Dermis blood vessel endothelial cell (primary cell): Measurements from ENCODE around the gene ABI3. TPM values are rescaled to one million over a fixed set of nuclear protein-coding genes. Genes with fewer than 3 reads are reported as not detected.
"Not testable (repeated sequence)": the region's sequence is repeated elsewhere in the genome, so short reads cannot be mapped to it uniquely, and the experiment has no call there.

ENCODE experiments used
- DNase-seq: peaks from one replicate; pipeline ENCODE4 v3.0.0; 2010
- total RNA-seq: library from RNA; depleted of rRNA; stranded (reverse); fragments of >200 nt; gene quantifications from 2 replicates; pipeline ENCODE4 v1.2.3, GENCODE V29; 2014

Gene ABI3
- total RNA-seq, 1 donor from 2014 or later = 12.9 TPM

GRCh38 chr17:49254066-49254465, 43.6 kb downstream of the ABI3 start:
- DNase-seq = no peak

DNA sequence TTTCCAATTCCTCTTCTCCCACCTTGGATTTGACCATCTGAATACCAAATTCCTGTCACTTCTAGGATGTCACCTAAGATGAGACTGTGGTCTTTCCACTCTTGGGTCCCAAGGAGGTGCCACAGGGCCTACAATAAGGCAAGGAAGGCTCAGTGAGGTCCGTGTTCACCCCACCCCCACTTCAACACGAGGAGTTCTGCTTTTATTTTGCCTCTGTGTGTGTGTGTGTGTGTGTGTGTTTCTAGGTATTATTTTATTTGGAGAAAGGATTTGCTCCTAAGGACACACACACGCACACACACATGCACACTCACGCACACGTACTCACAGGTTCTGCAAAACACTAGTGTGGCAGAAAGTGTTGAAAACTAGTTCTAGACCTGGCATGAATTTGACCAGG, 44.6 kb downstream of the ABI3 start:
- no peak for DNase-seq

- no peak for DNase-seq
Measured at GRCh38 chr17:49258394-49258793, 47.9 kb downstream of the ABI3 start.

- DNase-seq = no peak
Measured at GRCh38 chr17:49259663-49260010, 49.1 kb downstream of the ABI3 start.

DNA sequence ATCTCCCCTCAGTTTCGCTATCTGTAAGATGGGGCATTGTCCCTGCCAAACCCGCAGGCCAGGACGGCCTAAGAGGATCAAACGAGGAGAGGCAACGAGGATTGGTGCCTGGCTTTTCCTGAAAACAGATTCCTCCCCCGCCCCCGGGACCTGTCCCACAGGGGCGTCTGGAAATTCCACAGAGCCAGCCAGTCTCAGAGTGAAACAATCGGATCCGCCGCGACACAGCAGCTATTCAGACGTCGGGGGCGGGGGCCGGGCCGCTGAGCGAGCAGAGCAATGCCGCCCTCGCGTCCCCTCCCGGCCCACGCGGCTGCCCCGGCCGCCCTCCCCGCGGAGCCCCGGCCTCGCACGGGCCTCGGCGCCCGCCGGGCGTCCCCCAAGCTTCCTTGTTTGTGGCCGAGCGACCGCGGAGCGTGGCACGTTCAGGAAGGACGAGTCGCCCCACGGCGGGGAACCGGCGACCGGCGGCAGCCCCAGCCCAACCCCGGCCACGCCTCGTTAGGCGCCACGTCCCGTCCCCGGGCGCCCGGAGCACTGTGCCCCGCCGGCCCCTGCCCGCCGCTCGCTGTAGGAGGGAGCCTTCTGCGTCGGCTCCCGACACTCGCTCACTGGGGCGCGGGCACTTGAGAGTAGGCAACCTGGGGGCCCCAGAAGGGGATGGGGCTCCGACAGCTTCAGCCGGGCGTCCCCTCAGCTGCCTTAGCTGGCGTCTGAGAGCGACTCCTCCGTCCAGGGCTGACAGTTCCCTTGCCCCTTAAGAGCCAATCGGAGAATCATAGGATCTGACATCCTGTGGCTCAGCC, 49.7 kb downstream of the ABI3 start:
- peak; percentile 91 for DNase-seq

GRCh38 chr17:49260817-49261291, 50.3 kb downstream of the ABI3 start:
- DNase-seq = no peak

- not testable (repeated sequence) for DNase-seq
Measured at GRCh38 chr17:49261540-49261939, 51.0 kb downstream of the ABI3 start.

GRCh38 chr17:49266233-49266632, 55.7 kb downstream of the ABI3 start:
- DNase-seq = no peak

DNA sequence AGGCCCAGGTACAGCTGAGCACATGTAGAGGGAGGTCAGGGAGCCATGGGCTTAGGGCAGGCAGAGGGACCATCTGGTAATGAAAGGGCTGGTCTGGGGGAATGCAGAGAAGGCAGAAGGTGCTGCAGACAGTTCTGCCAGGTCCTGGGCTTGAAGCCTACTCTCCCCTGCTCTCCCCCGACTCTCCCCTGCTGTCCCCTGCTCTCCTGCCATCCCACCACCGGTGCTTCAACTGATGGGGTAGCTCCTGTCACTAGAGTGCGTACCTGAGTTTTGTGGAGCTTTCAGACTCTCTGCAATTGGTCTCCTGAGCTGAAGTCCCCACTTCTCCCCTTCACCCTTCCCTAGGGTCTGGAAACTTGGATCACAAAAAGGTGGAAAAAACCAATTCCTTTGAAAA, 57.4 kb downstream of the ABI3 start:
- no peak for DNase-seq

DNA sequence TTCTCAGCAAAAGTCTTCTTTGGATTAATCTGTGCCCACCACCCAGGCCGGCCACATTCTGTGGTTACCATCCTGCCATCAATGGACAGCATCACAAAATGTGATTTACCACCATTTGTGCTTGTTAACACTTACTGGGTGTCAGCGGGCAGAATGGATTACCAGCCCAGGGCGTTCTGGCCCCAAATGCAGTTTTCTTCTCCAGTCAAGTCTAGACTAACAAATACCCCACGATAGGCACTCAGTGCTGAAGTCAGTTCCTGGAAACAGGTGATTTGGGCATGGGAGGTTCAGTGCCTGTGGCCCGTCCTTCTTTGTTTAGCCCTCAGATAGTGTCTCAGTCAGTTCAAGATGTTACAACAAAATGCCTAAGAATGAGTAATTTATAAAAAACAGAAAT, 58.8 kb downstream of the ABI3 start:
- DNase-seq = no peak

Other genes starting within 250 kb of the ABI3 start
- not detected in 2 replicates for gene GIP, start 242.1 kb upstream of the ABI3 start, total RNA-seq
- gene IGF2BP1, start 213.3 kb upstream of the ABI3 start, total RNA-seq = 0.51 and 0.85 TPM in 2 replicates
- gene B4GALNT2, start 77.9 kb upstream of the ABI3 start, total RNA-seq = under 0.01 TPM in 2 replicates
- 1.4 and 2.9 TPM in 2 replicates for gene GNGT2, start 133 bp upstream of the ABI3 start, total RNA-seq
- gene PHOSPHO1, start 20.1 kb downstream of the ABI3 start, total RNA-seq = 0.14 TPM in 1 of 2 replicates, not detected in the other
- gene ZNF652, start 151.5 kb downstream of the ABI3 start, total RNA-seq = 11.4 and 15.9 TPM in 2 replicates
- gene PHB1, start 204.2 kb downstream of the ABI3 start, total RNA-seq = 171 and 197 TPM in 2 replicates